ENCODE measurements around the gene ARPC5L. TPM values are rescaled to one million over a fixed set of nuclear protein-coding genes. Genes with fewer than 3 reads are reported as not detected.
"Not testable (repeated sequence)": the region's sequence is repeated elsewhere in the genome, so short reads cannot be mapped to it uniquely, and the experiment has no call there.

The ARPC5L gene
- total RNA-seq, 1 experiment from 2014 or later: 47.2 TPM

DNA sequence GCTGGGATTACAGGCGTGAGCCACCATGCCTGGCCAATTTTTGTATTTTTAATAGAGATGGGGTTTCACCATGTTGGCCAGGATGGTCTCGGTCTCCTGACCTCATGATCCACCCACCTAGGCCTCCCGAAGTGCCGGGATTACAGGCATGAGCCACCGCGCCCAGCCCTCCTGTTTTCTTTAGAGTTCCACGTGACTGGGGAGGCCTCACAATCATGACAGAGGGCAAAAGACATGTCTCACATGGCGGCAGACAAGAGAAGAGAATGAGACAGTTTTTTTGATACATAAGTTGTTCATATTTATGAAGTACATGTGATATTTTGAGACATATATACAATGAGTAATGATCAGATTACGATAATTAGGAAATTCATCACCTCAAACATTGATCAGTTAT, 15.5 kb upstream of the ARPC5L start:
- CTCF ChIA-PET: interaction anchor here (0.7 to 12.9 kb wide), 4 partner anchors 7 to 72 kb away, joined by 3 to 935 read pairs (median 143); partner anchors contain the start of genes NR6A1, OLFML2A and WDR38
- not testable (repeated sequence) for H3K27ac Mint-ChIP-seq, H3K36me3 Mint-ChIP-seq

DNA sequence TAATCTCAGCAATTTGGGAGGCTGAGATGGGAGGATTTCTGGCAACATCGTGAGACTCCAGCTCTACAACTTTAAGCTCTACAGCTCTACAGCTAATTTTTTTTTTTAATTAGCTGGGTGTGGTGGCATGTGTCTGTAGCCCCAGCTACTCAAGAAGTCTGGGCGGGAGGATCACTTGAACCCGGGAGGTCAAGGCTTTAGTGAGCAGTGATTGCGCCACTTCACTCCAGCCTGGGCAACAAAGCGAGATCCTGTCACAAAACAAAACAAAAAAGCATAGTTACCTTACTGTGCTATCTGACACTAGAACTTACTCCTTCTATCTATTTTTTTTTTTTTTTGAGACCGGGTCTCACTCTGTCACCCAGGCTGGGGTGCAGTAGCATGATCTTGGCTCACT, 15.0 kb upstream of the ARPC5L start:
- Mint-ChIP-seq H3K36me3 (no peaks in the 10 kb centered on the region), H3K4me3 (no peak overlapping the region), H3K27ac (no peak overlapping the region), H3K9me3 (no peaks in the 10 kb centered on the region), H3K27me3 (ENCODE audit: low read depth) (no peaks in the 10 kb centered on the region), H3K4me1 (peaks cover 5% of the 10 kb centered on the region)
- ChIA-PET POLR2A (no interaction called here), CTCF (interaction anchor here (1.4 to 12.9 kb wide), 3 partner anchors 6 to 73 kb away, joined by 3 to 935 read pairs (median 283); partner anchors contain the start of genes NR6A1, OLFML2A and WDR38)
- TF ChIP-seq NR1H2 (CRISPR knock-in tag; IDR thresholded peaks at IDR 0.05): no peak
- TF ChIP-seq, protein P1, sequence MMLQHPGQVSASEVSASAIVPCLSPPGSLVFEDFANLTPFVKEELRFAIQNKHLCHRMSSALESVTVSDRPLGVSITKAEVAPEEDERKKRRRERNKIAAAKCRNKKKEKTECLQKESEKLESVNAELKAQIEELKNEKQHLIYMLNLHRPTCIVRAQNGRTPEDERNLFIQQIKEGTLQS (CRISPR knock-in tag; conservative IDR thresholded peaks at IDR 0.05): no peak
- no peak for TF ChIP-seq ZNF232 (CRISPR knock-in tag; IDR thresholded peaks at IDR 0.05)
- TF ChIP-seq FOXJ3 (CRISPR knock-in tag; IDR thresholded peaks at IDR 0.05; ENCODE audit: borderline replicate concordance): no peak
- TF ChIP-seq ATF1 (CRISPR knock-in tag; IDR thresholded peaks at IDR 0.05): no peak
- DNase-seq (ENCODE audit: low spot score) (no peak), ATAC-seq (no peak)

More for the DNA sequence above, 15.5 kb upstream of the ARPC5L start:
- DNase-seq (ENCODE audit: low spot score); H3K27me3 Mint-ChIP-seq (ENCODE audit: low read depth); H3K4me3 Mint-ChIP-seq; H3K4me1 Mint-ChIP-seq; H3K9me3 Mint-ChIP-seq; POLR2A ChIA-PET; ATAC-seq: not testable (repeated sequence)

DNA sequence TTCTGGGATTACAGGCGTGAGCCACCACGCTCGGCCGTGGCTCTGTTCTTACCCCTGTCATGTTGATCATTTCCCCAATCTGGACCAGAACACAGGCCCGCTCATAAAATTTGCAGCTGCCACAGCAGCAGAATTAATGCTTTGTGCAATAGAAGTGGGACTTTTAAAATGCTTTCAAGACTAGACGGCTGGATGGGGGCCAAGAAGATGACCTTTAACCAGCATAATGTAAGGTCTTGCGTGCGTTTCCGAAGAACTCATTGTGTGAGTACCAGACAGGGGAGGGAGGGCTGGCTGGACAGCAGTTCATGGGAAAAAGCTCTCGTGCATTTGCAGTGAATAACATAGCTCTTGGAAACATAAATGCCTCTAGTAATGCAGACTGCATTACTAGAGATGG, 12.1 kb upstream of the ARPC5L start:
- no peak for ATAC-seq
- Mint-ChIP-seq H3K27ac (no peak overlapping the region), H3K4me3 (no peak overlapping the region), H3K36me3 (no peaks in the 10 kb centered on the region), H3K9me3 (no peaks in the 10 kb centered on the region), H3K4me1 (peaks cover 9% of the 10 kb centered on the region), H3K27me3 (ENCODE audit: low read depth) (no peaks in the 10 kb centered on the region)
- ChIA-PET POLR2A (no interaction called here), CTCF (interaction anchor here (1.0 to 12.9 kb wide), 4 partner anchors 8 to 75 kb away, joined by 3 to 935 read pairs (median 164); partner anchors contain the start of genes NR6A1 and OLFML2A)
- TF ChIP-seq, protein P2, sequence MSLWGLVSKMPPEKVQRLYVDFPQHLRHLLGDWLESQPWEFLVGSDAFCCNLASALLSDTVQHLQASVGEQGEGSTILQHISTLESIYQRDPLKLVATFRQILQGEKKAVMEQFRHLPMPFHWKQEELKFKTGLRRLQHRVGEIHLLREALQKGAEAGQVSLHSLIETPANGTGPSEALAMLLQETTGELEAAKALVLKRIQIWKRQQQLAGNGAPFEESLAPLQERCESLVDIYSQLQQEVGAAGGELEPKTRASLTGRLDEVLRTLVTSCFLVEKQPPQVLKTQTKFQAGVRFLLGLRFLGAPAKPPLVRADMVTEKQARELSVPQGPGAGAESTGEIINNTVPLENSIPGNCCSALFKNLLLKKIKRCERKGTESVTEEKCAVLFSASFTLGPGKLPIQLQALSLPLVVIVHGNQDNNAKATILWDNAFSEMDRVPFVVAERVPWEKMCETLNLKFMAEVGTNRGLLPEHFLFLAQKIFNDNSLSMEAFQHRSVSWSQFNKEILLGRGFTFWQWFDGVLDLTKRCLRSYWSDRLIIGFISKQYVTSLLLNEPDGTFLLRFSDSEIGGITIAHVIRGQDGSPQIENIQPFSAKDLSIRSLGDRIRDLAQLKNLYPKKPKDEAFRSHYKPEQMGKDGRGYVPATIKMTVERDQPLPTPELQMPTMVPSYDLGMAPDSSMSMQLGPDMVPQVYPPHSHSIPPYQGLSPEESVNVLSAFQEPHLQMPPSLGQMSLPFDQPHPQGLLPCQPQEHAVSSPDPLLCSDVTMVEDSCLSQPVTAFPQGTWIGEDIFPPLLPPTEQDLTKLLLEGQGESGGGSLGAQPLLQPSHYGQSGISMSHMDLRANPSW (CRISPR knock-in tag; conservative IDR thresholded peaks at IDR 0.05; ENCODE audit: low read depth): no peak
- TF ChIP-seq GRHL2 (CRISPR knock-in tag; IDR thresholded peaks at IDR 0.05; ENCODE audit: insufficient replicate concordance, severe bottlenecking): no peak
- TF ChIP-seq, protein P3, sequence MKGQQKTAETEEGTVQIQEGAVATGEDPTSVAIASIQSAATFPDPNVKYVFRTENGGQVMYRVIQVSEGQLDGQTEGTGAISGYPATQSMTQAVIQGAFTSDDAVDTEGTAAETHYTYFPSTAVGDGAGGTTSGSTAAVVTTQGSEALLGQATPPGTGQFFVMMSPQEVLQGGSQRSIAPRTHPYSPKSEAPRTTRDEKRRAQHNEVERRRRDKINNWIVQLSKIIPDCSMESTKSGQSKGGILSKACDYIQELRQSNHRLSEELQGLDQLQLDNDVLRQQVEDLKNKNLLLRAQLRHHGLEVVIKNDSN (CRISPR knock-in tag; IDR thresholded peaks at IDR 0.05): no peak
- no peak for TF ChIP-seq ETV6 (CRISPR knock-in tag; IDR thresholded peaks at IDR 0.05)
- TF ChIP-seq EMX1 (CRISPR knock-in tag; IDR thresholded peaks at IDR 0.05): no peak
- TF ChIP-seq, protein P4, sequence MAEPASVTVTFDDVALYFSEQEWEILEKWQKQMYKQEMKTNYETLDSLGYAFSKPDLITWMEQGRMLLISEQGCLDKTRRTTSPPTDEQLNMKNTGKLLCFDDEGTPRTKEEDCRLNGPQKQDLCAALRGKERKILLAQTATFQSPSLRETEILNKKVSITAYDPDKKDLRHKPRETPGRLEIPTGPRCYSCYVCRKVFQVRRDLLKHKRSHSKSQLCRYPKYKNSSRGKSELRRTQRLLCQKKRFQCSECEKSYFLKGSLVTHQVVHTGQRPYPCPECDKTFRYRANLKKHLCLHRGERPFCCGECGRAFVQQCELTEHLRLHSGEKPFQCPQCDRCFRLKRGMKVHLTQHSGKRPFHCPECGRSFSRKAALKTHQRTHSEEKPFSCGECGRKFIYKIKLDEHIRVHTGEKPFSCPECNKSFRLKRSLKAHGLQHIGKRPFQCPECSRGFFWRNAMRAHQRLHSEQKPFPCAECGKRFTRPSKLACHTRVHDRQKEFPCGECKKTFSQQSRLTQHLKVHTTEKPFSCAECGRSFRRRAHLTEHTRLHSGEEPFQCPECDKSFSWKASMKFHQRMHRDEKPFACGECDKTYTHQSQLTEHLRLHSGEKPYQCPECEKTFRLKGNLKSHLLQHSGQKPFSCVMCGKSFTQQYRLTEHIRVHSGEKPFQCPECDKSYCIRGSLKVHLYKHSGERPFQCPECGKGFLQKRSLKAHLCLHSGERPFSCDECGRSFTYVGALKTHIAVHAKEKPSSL (CRISPR knock-in tag; conservative IDR thresholded peaks at IDR 0.05): no peak
- TF ChIP-seq SP1 (CRISPR knock-in tag; conservative IDR thresholded peaks at IDR 0.05): no peak
- TF ChIP-seq ZNF423 (CRISPR knock-in tag; IDR thresholded peaks at IDR 0.05): no peak
- DNase-seq (ENCODE audit: low spot score): no peak
